ENCODE data around the gene LELP1. TPM values are rescaled to one million over a fixed set of nuclear protein-coding genes. Genes with fewer than 3 reads are reported as not detected.
A peak's percentile ranks its signal among the peaks of the same experiment; 100 is the strongest.
"Not testable (repeated sequence)": the region's sequence is repeated elsewhere in the genome, so short reads cannot be mapped to it uniquely, and the experiment has no call there.

Gene LELP1
- total RNA-seq, 2 donors from 2014 or later, result not detected

DNA sequence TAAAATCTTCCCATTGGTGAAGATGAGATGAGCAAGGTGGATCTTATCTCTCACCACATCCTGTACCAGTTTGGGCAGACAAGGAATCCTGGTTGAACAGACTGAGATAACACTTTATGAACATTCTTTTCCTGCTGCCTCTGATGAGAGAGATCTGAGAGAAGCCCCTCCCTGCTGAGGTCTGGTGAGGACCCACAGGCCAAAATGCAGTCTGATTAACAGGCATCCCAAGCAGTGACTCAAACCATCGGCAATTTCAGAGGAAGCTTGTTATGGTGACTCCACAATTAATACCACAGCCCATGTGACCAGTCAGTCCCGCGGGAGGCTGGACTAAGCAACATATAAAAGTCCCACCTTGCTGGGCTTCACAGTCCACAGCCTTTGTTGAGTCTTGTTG is 14.0 kb downstream of the LELP1 start, which contains the start of gene PRR9:
Gene PRR9, plus strand, starts transcription at position 373 of the 400 bp plus-strand sequence. CDS start 561 bp downstream, outside the sequence.
- no peak for ATAC-seq (replicated peaks)
- Mint-ChIP-seq H3K27ac (no peak within 1 kb of the TSS), H3K9me3 (no peaks in the 10 kb centered on the region), H3K4me1 (no peaks in the 10 kb centered on the region), H3K27me3 (peaks cover 8% of the 10 kb centered on the region), H3K4me3 (no peak within 1 kb of the TSS), H3K36me3 (ENCODE audit: low read depth) (no peaks in the 10 kb centered on the region)

DNA sequence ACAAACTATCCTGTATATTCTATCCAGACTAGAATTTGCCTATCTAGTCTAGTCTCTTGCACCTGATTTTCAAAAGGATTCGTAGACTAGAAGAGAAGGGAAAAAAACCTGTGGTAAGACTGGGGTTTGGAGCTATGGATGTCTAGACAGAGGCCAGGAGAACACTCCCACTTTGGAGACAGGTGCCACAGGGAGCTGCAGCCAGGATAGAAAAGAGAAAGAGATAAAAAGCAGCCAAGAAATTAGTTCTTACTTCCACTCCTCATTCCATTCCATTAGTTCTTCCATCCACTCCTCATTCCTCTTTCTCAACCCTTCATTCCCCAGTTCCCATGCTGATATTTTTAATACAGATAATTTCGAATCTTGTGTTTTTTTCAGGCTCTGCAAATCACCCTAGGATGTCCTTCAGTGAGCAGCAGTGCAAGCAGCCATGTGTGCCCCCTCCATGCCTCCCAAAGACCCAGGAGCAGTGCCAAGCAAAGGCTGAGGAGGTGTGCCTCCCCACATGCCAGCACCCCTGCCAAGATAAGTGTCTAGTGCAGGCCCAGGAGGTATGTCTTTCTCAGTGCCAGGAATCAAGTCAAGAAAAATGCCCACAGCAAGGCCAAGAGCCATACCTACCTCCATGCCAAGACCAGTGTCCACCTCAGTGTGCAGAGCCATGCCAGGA is 14.7 kb downstream of the LELP1 start:
- ATAC-seq (replicated peaks), result no peak

DNA sequence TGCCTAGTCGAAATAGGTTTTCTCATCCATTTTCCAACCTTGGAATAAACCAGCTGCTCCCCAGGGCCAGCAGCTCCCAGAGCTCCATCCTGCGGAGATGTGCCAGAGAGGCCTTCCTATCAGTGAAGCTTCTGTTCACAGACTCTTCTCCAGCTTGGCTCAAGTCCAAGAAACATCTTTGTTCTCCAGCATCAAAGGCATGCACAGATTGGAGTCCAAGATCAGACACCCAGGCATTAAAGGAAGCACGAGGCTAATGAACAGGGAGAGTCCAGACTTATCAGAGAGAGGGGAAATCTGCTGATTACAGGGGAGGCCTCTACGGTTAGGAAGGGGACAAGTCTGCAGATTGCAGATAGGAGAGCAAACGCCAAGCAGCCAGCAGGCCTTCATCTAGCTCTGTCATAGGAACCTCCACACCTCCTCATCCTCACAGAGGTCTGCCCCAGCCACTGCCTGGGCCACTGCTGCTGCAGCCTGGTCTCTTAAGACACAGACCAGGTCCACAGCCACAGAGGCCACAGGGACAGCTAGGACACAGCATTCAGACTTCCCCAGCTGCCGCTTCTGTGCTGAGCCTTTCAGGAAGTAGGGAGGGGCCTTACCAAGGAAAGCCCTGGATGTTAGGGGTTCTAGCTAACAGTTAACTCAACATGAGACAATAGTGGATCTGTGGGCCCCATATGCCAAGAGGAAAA is 17.5 kb downstream of the LELP1 start:
- Mint-ChIP-seq H3K36me3 (ENCODE audit: low read depth) (no peaks in the 10 kb centered on the region), H3K4me1 (no peaks in the 10 kb centered on the region), H3K9me3 (no peaks in the 10 kb centered on the region), H3K27ac (no peak overlapping the region), H3K27me3 (peaks cover 10% of the 10 kb centered on the region), H3K4me3 (no peak overlapping the region)
- no peak for ATAC-seq (replicated peaks)

More for the DNA sequence above, 14.7 kb downstream of the LELP1 start:
- Mint-ChIP-seq H3K4me3 (no peak overlapping the region), H3K36me3 (ENCODE audit: low read depth) (no peaks in the 10 kb centered on the region), H3K27ac (no peak overlapping the region), H3K27me3 (peaks cover 6% of the 10 kb centered on the region), H3K9me3 (no peaks in the 10 kb centered on the region), H3K4me1 (no peaks in the 10 kb centered on the region)

DNA sequence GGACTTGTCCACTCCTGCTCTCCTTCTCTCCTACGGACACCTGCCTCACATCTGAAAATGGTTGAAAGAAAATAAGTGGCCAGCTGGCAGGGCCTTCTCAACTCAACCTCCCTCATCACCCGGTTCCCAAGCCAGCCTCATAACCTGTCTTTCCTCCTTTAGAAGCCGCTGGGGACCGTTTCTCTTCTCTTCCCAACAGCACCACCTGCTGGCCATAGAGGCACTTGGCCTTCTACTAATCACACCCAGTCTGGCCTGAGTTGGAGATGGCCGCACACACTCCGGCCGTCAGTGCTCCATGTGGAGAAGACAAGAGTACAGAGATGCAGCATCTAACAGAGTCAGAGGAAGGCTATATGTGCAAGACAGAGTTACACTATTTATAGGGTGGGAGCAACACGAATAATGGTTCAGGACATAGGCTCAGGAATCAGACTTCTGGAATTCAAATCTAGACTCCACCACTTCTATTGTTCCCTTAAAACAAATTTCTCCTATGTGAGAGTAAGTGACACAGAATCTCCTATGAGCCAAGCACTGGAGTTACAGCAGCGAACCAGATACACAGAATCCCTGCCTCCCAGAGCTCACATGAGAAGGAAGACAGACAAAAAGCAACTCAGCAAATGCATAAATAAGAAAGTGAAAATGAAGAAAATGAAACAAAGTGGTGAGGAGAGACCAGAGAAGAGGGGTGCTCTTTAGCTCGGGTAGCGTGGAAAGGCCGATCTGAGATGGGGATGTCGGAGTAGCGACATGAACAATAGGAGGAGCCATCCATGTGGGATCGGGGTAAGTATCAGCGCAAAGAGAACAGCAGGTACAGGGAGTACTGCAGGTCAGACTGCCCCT is 20.0 kb downstream of the LELP1 start:
- H3K4me3 Mint-ChIP-seq; H3K9me3 Mint-ChIP-seq; H3K36me3 Mint-ChIP-seq (ENCODE audit: low read depth); H3K27ac Mint-ChIP-seq; H3K4me1 Mint-ChIP-seq: not testable (repeated sequence)
- peaks cover 10% of the 10 kb centered on the region for H3K27me3 Mint-ChIP-seq
- ATAC-seq (replicated peaks), result peak; percentile 72

DNA sequence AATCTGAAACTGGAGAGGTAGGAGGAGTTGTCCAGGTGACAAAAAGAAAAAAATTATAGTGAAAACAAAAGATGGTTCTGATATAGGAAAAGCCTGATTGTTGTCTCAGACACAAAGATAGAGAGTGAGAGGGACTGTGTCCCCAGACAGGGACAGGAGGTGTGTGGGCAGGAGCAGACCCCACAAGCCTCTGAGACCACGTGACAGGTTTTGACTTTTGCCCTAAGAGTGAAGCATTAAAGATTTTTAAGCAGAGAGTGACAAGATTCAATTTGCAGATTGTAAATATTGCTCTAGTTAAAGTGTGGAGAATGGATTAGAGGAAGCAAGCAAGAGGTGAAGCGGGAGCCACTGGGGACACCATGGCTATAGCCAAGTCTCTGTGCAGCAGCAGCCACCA is 24.6 kb downstream of the LELP1 start:
- Mint-ChIP-seq H3K27me3 (peaks cover 21% of the 10 kb centered on the region), H3K4me1 (no peaks in the 10 kb centered on the region), H3K27ac (no peak overlapping the region), H3K4me3 (no peak overlapping the region), H3K36me3 (ENCODE audit: low read depth) (no peaks in the 10 kb centered on the region), H3K9me3 (no peaks in the 10 kb centered on the region)
- ATAC-seq (replicated peaks), result no peak

DNA sequence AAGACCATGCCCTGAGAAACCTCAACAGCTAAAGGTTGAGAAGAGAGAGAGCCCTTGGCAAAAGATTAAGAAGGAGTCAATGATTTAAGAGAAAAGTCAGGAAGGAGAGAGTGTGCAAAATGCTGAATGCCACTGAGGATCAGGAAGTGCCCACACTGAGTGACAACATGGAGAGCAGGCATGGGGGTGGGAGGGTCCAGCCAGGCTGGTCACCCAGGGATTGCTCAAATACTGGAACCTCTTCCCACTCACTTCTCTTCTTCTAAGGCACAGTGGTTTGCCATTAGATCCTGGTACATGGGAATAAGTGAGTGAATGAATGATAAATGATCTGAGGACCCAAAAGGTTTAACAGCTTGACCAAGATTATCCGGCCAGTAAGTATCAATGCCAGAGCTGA is 25.3 kb downstream of the LELP1 start:
- Mint-ChIP-seq H3K36me3 (ENCODE audit: low read depth) (no peaks in the 10 kb centered on the region), H3K27ac (no peak overlapping the region), H3K9me3 (no peaks in the 10 kb centered on the region), H3K4me1 (no peaks in the 10 kb centered on the region), H3K4me3 (no peak overlapping the region), H3K27me3 (peaks cover 17% of the 10 kb centered on the region)
- ATAC-seq (replicated peaks), result no peak

DNA sequence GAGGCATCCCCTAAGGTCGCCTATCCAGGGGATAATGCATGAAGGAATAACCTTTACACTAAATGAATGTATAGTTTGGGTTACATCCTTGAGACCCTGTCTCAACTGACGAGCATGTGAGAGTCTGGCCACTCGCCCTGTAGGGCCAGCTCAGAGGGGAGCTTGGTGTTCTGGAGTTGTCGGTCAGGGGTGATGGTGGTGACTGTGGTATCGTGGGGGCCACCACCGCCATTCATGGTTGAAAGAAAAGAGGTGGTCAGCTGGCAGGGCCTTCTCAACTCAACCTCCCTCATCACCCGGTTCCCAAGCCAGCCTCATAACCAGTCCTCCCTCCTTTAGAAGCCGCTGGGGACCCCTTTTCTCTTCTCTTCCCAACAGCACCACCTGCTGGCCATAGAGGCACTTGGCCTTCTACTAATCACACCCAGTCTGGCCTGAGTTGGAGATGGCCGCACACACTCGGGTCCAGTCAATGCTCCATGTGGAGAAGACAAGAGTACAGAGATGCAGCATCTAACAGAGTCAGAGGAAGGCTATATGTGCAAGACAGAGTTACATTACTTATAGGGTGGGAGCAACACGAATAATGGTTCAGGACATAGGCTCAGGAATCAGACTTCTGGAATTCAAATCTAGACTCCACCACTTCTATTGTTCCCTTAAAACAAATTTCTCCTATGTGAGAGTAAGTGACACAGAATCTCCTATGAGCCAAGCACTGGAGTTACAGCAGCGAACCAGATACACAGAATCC is 26.0 kb downstream of the LELP1 start:
- not testable (repeated sequence) for H3K27ac Mint-ChIP-seq; H3K4me1 Mint-ChIP-seq; H3K4me3 Mint-ChIP-seq; H3K36me3 Mint-ChIP-seq (ENCODE audit: low read depth); ATAC-seq (replicated peaks); H3K9me3 Mint-ChIP-seq
- H3K27me3 Mint-ChIP-seq, result peaks cover 14% of the 10 kb centered on the region

DNA sequence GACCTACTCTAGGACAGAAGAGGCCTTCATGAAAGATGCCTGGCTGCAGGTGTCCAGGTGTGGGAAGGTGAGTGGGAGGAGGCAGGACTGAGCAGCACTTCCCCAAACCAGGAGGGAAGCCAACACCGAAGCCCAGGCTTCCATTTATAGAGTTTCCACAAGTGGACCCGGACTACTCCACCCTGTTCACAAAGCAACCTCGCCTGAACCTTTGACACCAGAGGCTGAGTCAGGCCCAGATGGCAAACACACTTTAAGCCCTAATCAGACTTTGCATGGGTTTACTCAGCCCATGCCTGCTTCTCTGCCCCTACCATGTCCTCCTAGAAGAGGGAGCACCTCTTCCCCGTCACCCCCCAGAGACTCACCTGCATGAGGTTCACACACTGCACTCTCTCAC is 28.1 kb downstream of the LELP1 start:
- Mint-ChIP-seq H3K4me3 (no peak overlapping the region), H3K4me1 (no peaks in the 10 kb centered on the region), H3K27me3 (peaks cover 23% of the 10 kb centered on the region), H3K27ac (no peak overlapping the region), H3K9me3 (no peaks in the 10 kb centered on the region), H3K36me3 (ENCODE audit: low read depth) (no peaks in the 10 kb centered on the region)
- no peak for ATAC-seq (replicated peaks)

DNA sequence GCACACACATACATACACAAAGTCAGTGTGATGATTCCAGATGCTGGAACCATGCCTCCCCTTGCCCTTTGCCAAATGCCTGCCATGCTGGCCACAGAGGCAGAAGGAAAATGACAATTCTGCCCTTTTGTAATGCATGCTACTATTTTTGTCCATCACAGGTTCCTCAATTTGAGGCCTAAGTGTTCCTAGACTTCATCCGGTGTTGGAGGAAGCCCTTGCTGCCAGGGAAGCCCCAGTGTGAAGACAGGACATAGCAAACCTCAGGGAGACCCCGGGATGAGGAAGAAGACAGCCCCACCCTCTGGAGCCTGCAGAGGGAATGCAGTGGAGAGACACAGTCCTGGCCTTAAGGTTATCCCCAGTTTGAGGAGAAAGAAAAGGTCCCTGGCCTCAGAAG is 28.6 kb downstream of the LELP1 start:
- Mint-ChIP-seq H3K4me1 (no peaks in the 10 kb centered on the region), H3K9me3 (no peaks in the 10 kb centered on the region), H3K27ac (no peak overlapping the region), H3K4me3 (no peak overlapping the region), H3K27me3 (peaks cover 23% of the 10 kb centered on the region), H3K36me3 (ENCODE audit: low read depth) (no peaks in the 10 kb centered on the region)
- ATAC-seq (replicated peaks), result no peak

DNA sequence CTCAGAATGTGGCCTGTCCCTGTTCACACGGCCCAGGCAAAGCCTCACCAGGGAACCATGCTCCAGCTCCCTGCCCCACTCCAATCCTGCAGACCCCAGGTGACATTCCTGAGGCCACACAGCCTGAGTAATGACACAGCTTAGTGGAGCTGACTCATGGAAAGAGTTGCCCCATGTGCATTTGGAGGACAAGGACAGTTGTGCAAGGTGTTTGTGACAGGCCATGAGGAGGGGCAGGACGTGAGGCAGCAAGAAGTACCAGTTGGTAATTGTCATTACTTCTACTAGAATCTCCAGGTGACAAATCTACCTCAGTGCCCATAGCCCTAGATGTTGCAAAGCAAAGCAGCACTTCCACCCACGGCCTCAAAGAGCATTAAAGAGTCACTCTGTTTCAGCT is 29.3 kb downstream of the LELP1 start:
- Mint-ChIP-seq H3K36me3 (ENCODE audit: low read depth) (no peaks in the 10 kb centered on the region), H3K27me3 (peaks cover 24% of the 10 kb centered on the region), H3K27ac (no peak overlapping the region), H3K4me3 (no peak overlapping the region), H3K4me1 (no peaks in the 10 kb centered on the region), H3K9me3 (no peaks in the 10 kb centered on the region)
- ATAC-seq (replicated peaks), result no peak

DNA sequence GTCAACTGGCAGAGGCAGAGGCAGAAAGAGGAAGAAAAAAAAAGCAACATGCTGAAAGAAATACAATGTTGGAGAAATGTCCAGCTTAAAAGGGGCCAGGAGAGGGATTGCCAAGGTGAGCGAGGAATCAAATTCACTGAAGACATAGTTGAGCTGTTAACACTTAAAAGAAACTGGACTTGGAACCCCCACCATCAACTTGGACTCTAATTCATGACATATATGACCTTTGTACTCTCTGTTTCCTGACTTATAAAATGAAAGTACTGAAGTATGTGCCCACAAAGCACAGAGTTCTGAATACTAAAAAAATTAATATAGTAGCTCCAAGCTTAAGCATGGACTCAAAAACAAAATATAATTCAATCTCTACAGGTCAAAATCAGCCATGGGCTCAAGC is 30.2 kb downstream of the LELP1 start:
- Mint-ChIP-seq H3K27ac (no peak overlapping the region), H3K9me3 (no peaks in the 10 kb centered on the region), H3K27me3 (peaks cover 28% of the 10 kb centered on the region), H3K4me3 (no peak overlapping the region), H3K4me1 (no peaks in the 10 kb centered on the region), H3K36me3 (ENCODE audit: low read depth) (no peaks in the 10 kb centered on the region)
- no peak for ATAC-seq (replicated peaks)

DNA sequence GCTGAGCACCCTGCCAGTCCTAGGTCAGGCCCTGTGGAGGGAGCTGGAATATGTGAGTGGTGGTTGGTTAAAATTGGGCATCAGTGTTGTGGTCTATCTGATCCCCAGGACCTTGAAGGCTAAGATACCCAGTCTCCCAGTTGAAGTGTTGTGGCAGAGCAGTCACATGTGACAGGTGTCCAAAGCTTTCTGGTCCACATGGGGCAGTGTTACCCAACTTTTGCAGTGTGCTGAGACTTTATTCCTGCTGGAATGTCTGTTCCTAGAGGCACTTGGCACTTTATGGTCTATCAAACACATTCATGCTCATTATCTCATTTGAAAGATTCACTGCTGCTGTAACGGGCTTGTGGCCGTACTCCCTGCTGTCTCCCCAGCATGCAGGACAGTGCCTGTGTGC is 35.3 kb downstream of the LELP1 start:
- no peak overlapping the region for H3K4me3 Mint-ChIP-seq
- no peak overlapping the region for H3K27ac Mint-ChIP-seq
- H3K9me3 Mint-ChIP-seq, result no peaks in the 10 kb centered on the region
- no peaks in the 10 kb centered on the region for H3K36me3 Mint-ChIP-seq (ENCODE audit: low read depth)
- H3K27me3 Mint-ChIP-seq, result peaks cover 21% of the 10 kb centered on the region
- H3K4me1 Mint-ChIP-seq, result no peaks in the 10 kb centered on the region
- no peak for ATAC-seq (replicated peaks)

DNA sequence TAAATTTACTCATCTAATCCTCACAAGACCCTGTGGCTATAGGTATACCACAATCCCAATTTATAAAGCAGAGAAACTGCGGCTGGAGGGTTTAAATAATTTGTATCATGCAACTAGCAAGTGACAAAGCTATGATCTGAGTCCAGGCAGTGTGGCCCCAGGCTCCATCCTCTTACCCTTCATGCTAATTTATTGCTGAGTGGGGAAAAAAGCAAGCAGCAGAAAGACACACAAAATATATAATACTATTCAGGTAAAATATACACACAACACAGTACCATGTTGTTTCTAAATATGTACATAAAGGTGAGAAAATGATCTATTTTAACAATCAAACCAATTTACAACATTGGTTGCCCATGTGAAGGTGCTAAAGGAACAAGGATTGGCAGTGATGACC is 38.9 kb downstream of the LELP1 start:
- H3K27ac Mint-ChIP-seq, result no peak overlapping the region
- peaks cover 26% of the 10 kb centered on the region for H3K27me3 Mint-ChIP-seq
- H3K4me1 Mint-ChIP-seq, result no peaks in the 10 kb centered on the region
- no peaks in the 10 kb centered on the region for H3K36me3 Mint-ChIP-seq (ENCODE audit: low read depth)
- peaks cover 5% of the 10 kb centered on the region for H3K9me3 Mint-ChIP-seq
- no peak for ATAC-seq (replicated peaks)
- no peak overlapping the region for H3K4me3 Mint-ChIP-seq

DNA sequence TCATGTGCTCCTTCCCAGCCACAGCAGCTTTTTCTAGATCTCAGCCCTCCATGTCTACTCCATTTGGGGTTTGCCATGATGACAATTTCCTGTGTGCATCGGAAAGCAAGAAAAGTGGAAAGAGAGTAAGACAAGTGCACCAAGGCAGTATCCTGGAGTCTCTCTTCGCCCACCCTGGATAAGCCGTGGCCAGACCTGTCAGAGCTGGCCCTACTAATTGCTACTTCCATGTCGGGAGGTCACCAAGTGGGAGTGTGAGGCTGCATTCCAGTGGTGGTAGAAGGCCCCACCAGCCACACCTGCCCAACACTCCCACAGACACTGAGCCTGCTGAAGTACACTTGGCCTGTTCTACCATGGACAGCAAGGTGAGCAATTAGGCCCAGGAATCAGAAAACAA is 42.2 kb downstream of the LELP1 start:
- ATAC-seq (replicated peaks), result no peak
- Mint-ChIP-seq H3K4me1 (no peaks in the 10 kb centered on the region), H3K27me3 (peaks cover 29% of the 10 kb centered on the region), H3K4me3 (no peak overlapping the region), H3K9me3 (peaks cover 5% of the 10 kb centered on the region), H3K36me3 (ENCODE audit: low read depth) (no peaks in the 10 kb centered on the region), H3K27ac (no peak overlapping the region)

All from activated T-helper 17 cell treated with anti-CD3 and anti-CD28 coated beads, Interleukin-2, amount 50 U/mL, for 72 hours (primary cell).